Activated naive CD4-positive, alpha-beta T cell treated with anti-CD3 and anti-CD28 coated beads, Interleukin-2, amount 50 U/mL, for 24 hours (primary cell): ENCODE data around the gene NRBP1.
"Not testable (repeated sequence)": the region's sequence is repeated elsewhere in the genome, so short reads cannot be mapped to it uniquely, and the experiment has no call there.

Source experiments
- H3K27ac Mint-ChIP-seq: one replicate; pipeline ENCODE4 v1.8.0; 2021; ENCODE audit warnings: mild to moderate bottlenecking, mixed read lengths
- H3K27me3 Mint-ChIP-seq: one replicate; pipeline ENCODE4 v1.8.0; 2021; ENCODE audit warnings: mixed read lengths
- H3K36me3 Mint-ChIP-seq: one replicate; pipeline ENCODE4 v1.8.0; 2021; ENCODE audit warnings: mixed read lengths
- H3K4me1 Mint-ChIP-seq: one replicate; pipeline ENCODE4 v1.8.0; 2021; ENCODE audit warnings: mixed read lengths
- H3K4me3 Mint-ChIP-seq: one replicate; pipeline ENCODE4 v1.8.0; 2021; ENCODE audit warnings: mild to moderate bottlenecking, mixed read lengths
- H3K9me3 Mint-ChIP-seq: one replicate; pipeline ENCODE4 v1.8.0; 2021; ENCODE audit warnings: mixed read lengths

Gene NRBP1

GRCh38 chr2:27409321-27410073 is 18.9 kb upstream of the NRBP1 start, which contains the start of gene PPM1G:
TSS of gene PPM1G (minus strand) at chr2:27409591. CDS start at chr2:27409422, 169 bp downstream.
- Mint-ChIP-seq H3K27me3 (peaks cover 2% of the 10 kb centered on the region), H3K27ac (peak within 1 kb of the TSS; percentile 96), H3K4me1 (peaks cover 35% of the 10 kb centered on the region), H3K36me3 (peaks cover 6% of the 10 kb centered on the region), H3K4me3 (peak within 1 kb of the TSS; percentile 96), H3K9me3 (no peaks in the 10 kb centered on the region)

GRCh38 chr2:27412419-27413152 is 15.8 kb upstream of the NRBP1 start:
- Mint-ChIP-seq H3K27me3 (peaks cover 2% of the 10 kb centered on the region), H3K36me3 (peaks cover 2% of the 10 kb centered on the region), H3K4me1 (peaks cover 19% of the 10 kb centered on the region), H3K9me3 (no peaks in the 10 kb centered on the region), H3K27ac (no peak overlapping the region), H3K4me3 (no peak overlapping the region)

- Mint-ChIP-seq H3K4me3 (no peak overlapping the region), H3K36me3 (no peaks in the 10 kb centered on the region), H3K27me3 (peaks cover 2% of the 10 kb centered on the region), H3K27ac (no peak overlapping the region), H3K9me3 (no peaks in the 10 kb centered on the region), H3K4me1 (peaks cover 3% of the 10 kb centered on the region)
These were observed 12.3 kb upstream of the NRBP1 start for GRCh38 chr2:27416151-27416550.

- H3K27me3 Mint-ChIP-seq: no peaks in the 10 kb centered on the region
- H3K9me3 Mint-ChIP-seq: no peaks in the 10 kb centered on the region
These were observed 7.4 kb upstream of the NRBP1 start for GRCh38 chr2:27420996-27421395.

GRCh38 chr2:27421660-27422250 is 6.7 kb upstream of the NRBP1 start:
- H3K36me3 Mint-ChIP-seq: no peaks in the 10 kb centered on the region

More at GRCh38 chr2:27420996-27421395, 7.4 kb upstream of the NRBP1 start:
- no peak overlapping the region for H3K4me3 Mint-ChIP-seq
- H3K27ac Mint-ChIP-seq: no peak overlapping the region
- H3K4me1 Mint-ChIP-seq: no peaks in the 10 kb centered on the region
- no peaks in the 10 kb centered on the region for H3K36me3 Mint-ChIP-seq

GRCh38 chr2:27422958-27423357 is 5.5 kb upstream of the NRBP1 start:
- Mint-ChIP-seq H3K36me3 (no peaks in the 10 kb centered on the region), H3K9me3 (no peaks in the 10 kb centered on the region), H3K4me3 (no peak overlapping the region), H3K4me1 (peaks cover 5% of the 10 kb centered on the region), H3K27me3 (no peaks in the 10 kb centered on the region), H3K27ac (no peak overlapping the region)

More at GRCh38 chr2:27421660-27422250, 6.7 kb upstream of the NRBP1 start:
- H3K27ac Mint-ChIP-seq: no peak overlapping the region
- H3K4me3 Mint-ChIP-seq: no peak overlapping the region
- H3K4me1 Mint-ChIP-seq: no peaks in the 10 kb centered on the region
- no peaks in the 10 kb centered on the region for H3K9me3 Mint-ChIP-seq
- H3K27me3 Mint-ChIP-seq: no peaks in the 10 kb centered on the region

GRCh38 chr2:27425039-27425438 is 3.4 kb upstream of the NRBP1 start:
- not testable (repeated sequence) for H3K27me3 Mint-ChIP-seq, H3K9me3 Mint-ChIP-seq, H3K27ac Mint-ChIP-seq, H3K36me3 Mint-ChIP-seq, H3K4me3 Mint-ChIP-seq
- H3K4me1 Mint-ChIP-seq: peaks cover 12% of the 10 kb centered on the region

GRCh38 chr2:27427863-27428212 is 593 bp upstream of the NRBP1 start:
- Mint-ChIP-seq H3K36me3 (peaks cover 2% of the 10 kb centered on the region), H3K4me3 (peak overlapping the region; percentile 98), H3K9me3 (no peaks in the 10 kb centered on the region), H3K27ac (peak overlapping the region; percentile 99), H3K27me3 (no peaks in the 10 kb centered on the region), H3K4me1 (peaks cover 34% of the 10 kb centered on the region)

GRCh38 chr2:27428978-27429541 is 629 bp downstream of the NRBP1 start:
- Mint-ChIP-seq H3K4me1 (peaks cover 44% of the 10 kb centered on the region), H3K4me3 (peak overlapping the region; percentile 98), H3K27me3 (no peaks in the 10 kb centered on the region), H3K9me3 (no peaks in the 10 kb centered on the region), H3K27ac (peak overlapping the region; percentile 96), H3K36me3 (peaks cover 8% of the 10 kb centered on the region)

- H3K9me3 Mint-ChIP-seq: no peaks in the 10 kb centered on the region
- H3K36me3 Mint-ChIP-seq: peaks cover 10% of the 10 kb centered on the region
- H3K4me1 Mint-ChIP-seq: peaks cover 48% of the 10 kb centered on the region
- peak overlapping the region; percentile 88 for H3K4me3 Mint-ChIP-seq
- no peaks in the 10 kb centered on the region for H3K27me3 Mint-ChIP-seq
- H3K27ac Mint-ChIP-seq: peak overlapping the region; percentile 94
These were observed 3.0 kb downstream of the NRBP1 start for GRCh38 chr2:27431395-27431794.

- Mint-ChIP-seq H3K4me1 (peaks cover 30% of the 10 kb centered on the region), H3K27me3 (no peaks in the 10 kb centered on the region), H3K9me3 (no peaks in the 10 kb centered on the region), H3K36me3 (peaks cover 19% of the 10 kb centered on the region), H3K4me3 (no peak overlapping the region), H3K27ac (peak overlapping the region; percentile 57)
These were observed 7.2 kb downstream of the NRBP1 start for GRCh38 chr2:27435628-27436027.

- H3K27me3 Mint-ChIP-seq: no peaks in the 10 kb centered on the region
- H3K4me1 Mint-ChIP-seq: peaks cover 9% of the 10 kb centered on the region
- H3K9me3 Mint-ChIP-seq: no peaks in the 10 kb centered on the region
- H3K36me3 Mint-ChIP-seq: peaks cover 12% of the 10 kb centered on the region
- H3K27ac Mint-ChIP-seq: no peak overlapping the region
- no peak overlapping the region for H3K4me3 Mint-ChIP-seq
These were observed 12.9 kb downstream of the NRBP1 start for GRCh38 chr2:27441226-27441926.

GRCh38 chr2:27441958-27442919 is 13.8 kb downstream of the NRBP1 start, which contains the start of gene KRTCAP3:
TSS of gene KRTCAP3 (plus strand) at chr2:27442381. CDS start at chr2:27442413, 32 bp downstream.
- Mint-ChIP-seq H3K4me3 (peak within 1 kb of the TSS; percentile 3), H3K27me3 (no peaks in the 10 kb centered on the region), H3K27ac (peak within 1 kb of the TSS; percentile 19), H3K9me3 (no peaks in the 10 kb centered on the region), H3K36me3 (peaks cover 12% of the 10 kb centered on the region), H3K4me1 (peaks cover 9% of the 10 kb centered on the region)

GRCh38 chr2:27442920-27443282 is 14.5 kb downstream of the NRBP1 start:
- H3K9me3 Mint-ChIP-seq: no peaks in the 10 kb centered on the region
- peak overlapping the region; percentile 3 for H3K4me3 Mint-ChIP-seq
- peaks cover 11% of the 10 kb centered on the region for H3K36me3 Mint-ChIP-seq
- peak overlapping the region; percentile 19 for H3K27ac Mint-ChIP-seq
- H3K27me3 Mint-ChIP-seq: no peaks in the 10 kb centered on the region
- peaks cover 9% of the 10 kb centered on the region for H3K4me1 Mint-ChIP-seq
